GM19099 (cell line): ENCODE measurements around the gene MEF2C.

Source experiments
- POLR2A ChIP-seq: IDR thresholded peaks from 3 replicates; pipeline ENCODE4 v1.6.1; 2011; ENCODE audit warnings: low read depth; ENCODE audit not compliant: insufficient read length; ENCODE audit errors: extremely low read depth

MEF2C gene

GRCh38 chr5:88677943-88678769 lies 204.8 kb downstream of the MEF2C start:
- no peak for TF ChIP-seq POLR2A

GRCh38 chr5:88677376-88677895 lies 205.5 kb downstream of the MEF2C start:
- TF ChIP-seq POLR2A = no peak

- no peak for TF ChIP-seq POLR2A
Measured at GRCh38 chr5:88676637-88677375, 206.2 kb downstream of the MEF2C start.

GRCh38 chr5:88675708-88676636 lies 207.0 kb downstream of the MEF2C start:
- peak; percentile 45 for TF ChIP-seq POLR2A

- peak; percentile 1 for TF ChIP-seq POLR2A
Measured at GRCh38 chr5:88675168-88675707, 207.7 kb downstream of the MEF2C start.

- peak; percentile 70 for TF ChIP-seq POLR2A
Measured at GRCh38 chr5:88674356-88675167, 208.4 kb downstream of the MEF2C start.

GRCh38 chr5:88673253-88674105 lies 209.5 kb downstream of the MEF2C start:
- no peak for TF ChIP-seq POLR2A

- no peak for TF ChIP-seq POLR2A
Measured at GRCh38 chr5:88672644-88673252, 210.2 kb downstream of the MEF2C start.

- no peak for TF ChIP-seq POLR2A
Measured at GRCh38 chr5:88671505-88672499, 211.2 kb downstream of the MEF2C start.

GRCh38 chr5:88671106-88671504 lies 211.9 kb downstream of the MEF2C start:
- TF ChIP-seq POLR2A = no peak

- no peak for TF ChIP-seq POLR2A
Measured at GRCh38 chr5:88670461-88670860, 212.5 kb downstream of the MEF2C start.
